ENCODE measurements around the gene SUMO4.
A peak's percentile ranks its signal among the peaks of the same experiment; 100 is the strongest.

SUMO4 gene

DNA sequence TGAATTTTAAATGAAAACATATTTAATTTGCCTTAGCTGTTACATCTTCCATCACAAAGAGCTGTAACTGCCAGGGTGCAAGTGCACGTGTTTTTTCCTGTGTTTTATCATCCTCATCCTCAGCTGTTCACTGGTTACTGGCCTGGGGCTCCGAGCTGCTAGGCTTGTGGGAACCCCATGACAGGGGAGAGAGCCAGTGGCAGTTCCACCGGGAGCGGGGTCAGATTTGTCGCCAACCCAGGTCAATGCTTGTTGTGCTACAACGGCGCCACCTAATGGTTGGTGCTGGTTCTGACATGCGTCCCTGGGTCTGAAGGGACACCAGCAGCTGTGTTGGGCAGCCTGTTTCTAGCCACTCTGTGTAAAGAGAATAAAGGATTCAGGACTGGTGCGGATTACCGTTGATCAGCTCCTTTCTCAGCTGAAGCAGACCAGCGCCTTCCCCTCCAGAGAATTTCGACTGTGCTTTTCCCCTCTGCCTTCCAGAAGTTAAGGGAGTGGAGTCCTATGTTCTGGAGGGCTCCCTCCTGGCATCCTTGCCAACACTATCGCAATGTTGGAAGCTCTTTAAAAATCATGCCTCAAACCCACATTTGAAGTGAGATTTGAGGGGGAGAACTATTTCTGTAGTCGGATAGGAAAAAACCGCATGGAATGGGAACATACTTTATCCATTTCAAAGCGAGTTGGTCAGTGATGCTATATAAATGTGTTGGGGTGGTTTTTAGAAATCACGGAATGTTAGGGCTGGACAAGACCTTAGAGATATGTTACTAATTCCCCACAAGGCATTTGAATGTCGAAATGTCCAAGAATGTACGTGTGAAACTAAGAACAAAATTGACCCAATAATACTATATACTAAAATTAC, 32.1 kb downstream of the SUMO4 start:
- peak; percentile 31 to 96 (median 80) for DNase-seq

GRCh38 chr6:149433405-149433804, 33.3 kb downstream of the SUMO4 start:
- DNase-seq, result no peak

DNA sequence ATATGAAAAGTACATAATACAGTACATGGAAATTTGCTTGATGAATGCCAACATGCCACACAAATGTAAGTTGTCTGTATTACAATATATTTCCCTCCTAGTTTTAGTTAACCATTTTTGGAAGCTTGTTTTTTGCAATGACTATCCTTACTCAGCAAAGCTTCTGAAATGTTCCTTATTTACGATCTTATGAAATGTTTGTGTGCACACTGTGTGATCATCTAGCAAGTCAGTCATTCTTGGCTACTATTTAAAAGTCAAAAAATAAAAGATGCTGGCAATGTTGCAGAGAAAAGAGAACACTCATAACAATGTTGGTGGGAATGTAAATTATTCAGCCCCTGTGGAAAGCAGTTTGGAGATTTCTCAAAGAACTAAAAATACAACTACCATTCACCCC, 33.8 kb downstream of the SUMO4 start:
- no peak for DNase-seq

DNA sequence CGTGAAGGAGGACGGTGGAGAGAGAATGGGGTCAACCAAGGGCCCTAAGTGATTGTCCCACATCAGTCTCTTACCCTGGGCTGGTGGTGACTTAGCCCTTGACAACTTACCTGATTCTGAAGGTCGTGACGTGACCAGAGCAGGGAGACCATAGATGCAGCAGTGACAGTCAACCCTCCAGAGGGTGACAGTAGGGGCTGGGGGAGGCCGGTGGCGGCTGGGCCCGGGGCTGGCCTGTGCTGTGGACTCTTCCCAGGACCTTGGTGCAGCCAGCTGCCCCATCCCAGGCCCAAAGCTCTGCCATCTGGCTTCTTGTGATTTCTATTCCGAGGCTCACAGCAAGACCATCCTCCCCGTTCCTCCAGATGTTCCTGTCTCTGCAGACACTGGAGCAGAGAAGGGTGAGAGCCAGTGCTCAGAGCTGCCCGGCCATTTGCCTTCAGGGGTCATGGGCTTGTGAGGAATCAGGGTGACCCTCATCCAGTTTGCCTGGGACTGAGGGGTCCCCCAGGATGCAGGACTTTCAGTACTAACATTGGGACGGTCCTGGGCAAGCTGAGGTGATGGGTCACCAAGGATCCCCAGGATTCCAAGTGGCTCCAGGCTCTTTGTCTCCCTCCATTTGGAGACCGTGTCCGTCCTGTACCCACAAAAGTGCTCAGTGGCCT, 36.0 kb downstream of the SUMO4 start:
- DNase-seq, result no peak

- no peak for DNase-seq
Observed at GRCh38 chr6:149436647-149437046, 36.6 kb downstream of the SUMO4 start.

DNA sequence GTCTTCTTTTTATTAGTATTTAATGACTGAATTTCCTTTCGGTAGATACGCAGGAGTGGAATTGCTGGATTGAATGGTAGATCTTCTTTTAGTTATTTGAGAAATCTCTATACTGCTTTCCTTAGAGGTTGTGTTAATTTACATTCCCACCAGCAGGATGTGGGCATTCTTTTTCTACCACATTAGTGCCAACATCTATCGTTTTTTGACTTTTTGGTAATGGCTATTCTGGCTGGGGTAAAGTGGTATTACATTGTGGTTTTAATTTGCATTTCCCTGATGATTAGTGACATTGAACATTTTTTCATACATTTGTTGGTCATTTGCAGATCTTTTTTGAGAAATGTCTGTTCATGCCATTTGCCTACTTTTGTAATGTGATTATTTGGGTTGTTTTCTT, 37.1 kb downstream of the SUMO4 start:
- DNase-seq, result no peak

GRCh38 chr6:149438855-149439254, 38.8 kb downstream of the SUMO4 start:
- DNase-seq, result no peak

- DNase-seq, result no peak
Observed at GRCh38 chr6:149439626-149440025, 39.6 kb downstream of the SUMO4 start.

DNA sequence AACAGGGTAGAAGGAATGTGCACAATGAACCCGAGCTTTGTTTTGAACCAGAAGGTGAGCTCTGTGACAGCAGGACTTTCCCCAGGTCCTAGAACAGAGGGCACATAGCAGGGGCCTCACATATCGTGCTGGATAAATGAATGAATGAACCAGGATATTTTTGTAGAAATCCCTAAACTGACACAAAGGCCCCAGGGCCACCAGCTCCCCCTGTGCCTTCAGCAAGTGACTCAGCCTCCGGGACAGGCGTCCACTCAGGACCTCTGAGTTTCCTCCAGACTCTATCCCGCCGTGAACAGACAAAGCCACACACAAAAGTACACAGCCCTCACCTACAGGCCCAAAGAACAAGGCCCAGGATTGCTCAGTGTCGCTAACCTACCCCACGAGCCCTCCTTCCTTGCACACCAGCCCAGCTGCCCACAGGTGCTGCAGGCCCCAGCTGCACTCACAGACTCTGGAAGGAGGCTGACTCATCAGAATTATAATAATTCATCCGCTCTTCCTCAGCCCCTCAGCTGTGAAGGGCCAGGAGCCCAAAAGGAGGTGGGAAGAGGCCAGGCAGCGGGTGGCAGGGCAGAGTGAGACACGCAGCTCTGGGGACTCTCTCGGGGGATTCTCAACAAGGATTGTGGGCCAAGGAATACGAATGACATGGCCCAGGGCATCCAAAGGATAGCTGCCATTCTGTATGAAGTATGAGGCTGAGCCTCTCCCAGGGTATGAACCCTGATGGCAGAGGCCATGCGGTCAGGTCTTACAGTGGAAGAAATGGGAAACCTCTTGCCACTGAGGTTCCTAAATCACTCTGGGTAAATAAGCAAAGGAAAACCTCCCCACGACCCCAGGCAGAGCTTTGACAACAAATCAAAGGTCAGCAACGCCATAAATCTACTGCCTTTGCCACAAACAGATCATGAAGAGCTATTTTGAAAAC, 40.9 kb downstream of the SUMO4 start:
- DNase-seq, result no peak

DNA sequence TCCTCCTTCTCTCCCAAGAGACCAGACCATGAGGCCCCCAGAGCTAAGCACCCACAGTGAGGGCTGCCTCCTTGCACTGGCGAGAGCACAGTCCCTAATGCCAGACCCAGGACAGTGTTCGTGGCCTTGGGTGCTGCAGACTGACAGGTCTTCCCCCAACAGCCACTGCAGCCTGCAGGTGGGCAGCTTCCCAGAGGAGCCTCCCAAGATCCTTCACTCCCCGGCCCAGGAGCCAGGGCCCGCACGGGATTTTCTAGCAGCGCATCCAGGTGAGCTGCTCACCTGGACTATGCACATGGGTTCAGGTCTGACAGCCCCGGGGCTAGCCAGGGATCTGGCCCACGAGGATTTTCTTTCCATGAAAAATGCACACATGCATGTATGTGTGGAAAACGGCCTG, 41.7 kb downstream of the SUMO4 start:
- DNase-seq, result no peak

- DNase-seq, result peak in 19 of 56 donors; percentile 13 to 62 (median 28)
Observed at GRCh38 chr6:149443411-149444181, 43.5 kb downstream of the SUMO4 start.

DNA sequence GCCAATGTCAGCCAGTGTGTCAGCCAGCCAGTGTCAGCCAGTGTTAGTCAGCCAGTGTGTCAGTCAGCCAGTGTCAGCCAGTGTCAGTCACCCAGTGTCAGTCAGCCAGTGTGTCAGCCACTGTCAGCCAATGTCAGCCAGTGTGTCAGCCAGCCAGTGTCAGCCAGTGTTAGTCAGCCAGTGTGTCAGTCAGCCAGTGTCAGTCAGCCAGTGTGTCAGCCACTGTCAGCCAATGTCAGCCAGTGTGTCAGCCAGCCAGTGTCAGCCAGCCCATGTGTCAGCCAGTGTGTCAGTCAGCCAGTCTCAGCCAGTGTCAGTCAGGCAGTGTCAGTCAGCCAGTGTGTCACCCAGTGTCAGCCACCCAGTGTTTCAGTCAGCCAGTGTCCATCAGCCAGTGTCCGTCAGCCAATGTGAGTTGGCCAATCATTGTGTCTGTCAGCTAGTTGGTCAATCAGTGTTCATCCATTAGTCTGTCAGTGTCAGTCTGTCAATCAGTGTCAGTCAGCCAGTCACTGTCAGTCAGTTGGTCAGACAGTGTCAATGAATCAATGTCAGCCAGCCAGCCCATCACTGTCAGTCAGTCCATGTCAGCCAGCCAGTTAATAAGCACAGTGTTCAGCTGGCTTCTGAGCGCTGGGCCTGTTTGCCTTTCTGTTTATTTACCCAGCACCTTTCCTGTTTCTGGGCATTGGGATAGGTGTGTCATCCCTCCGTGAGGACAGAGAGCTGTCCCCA, 44.5 kb downstream of the SUMO4 start:
- DNase-seq, result peak in 1 of 56 donors; percentile 27

GRCh38 chr6:149445095-149445466, 45.0 kb downstream of the SUMO4 start:
- DNase-seq, result no peak

DNA sequence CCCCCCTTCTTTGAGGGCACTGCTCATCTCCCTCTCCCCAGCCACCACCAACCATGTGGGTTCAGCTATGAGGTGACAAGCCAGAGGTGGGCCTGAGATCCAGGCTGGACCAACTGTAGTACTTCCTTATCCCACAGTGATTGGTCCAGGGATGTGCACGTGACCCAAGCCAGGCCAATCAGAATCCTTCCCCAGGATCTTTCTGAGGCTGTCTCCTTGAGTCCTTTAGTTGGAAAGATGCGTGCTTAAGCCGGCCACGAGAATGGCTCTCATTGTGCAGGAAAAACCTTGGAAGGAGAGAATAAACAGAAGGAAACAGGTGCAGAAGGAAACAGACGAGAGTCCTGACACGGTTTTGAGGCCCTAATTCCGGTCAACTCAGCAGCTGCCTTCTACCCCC, 45.5 kb downstream of the SUMO4 start:
- no peak for DNase-seq

GRCh38 chr6:149446791-149447376, 46.8 kb downstream of the SUMO4 start:
- no peak for DNase-seq

DNA sequence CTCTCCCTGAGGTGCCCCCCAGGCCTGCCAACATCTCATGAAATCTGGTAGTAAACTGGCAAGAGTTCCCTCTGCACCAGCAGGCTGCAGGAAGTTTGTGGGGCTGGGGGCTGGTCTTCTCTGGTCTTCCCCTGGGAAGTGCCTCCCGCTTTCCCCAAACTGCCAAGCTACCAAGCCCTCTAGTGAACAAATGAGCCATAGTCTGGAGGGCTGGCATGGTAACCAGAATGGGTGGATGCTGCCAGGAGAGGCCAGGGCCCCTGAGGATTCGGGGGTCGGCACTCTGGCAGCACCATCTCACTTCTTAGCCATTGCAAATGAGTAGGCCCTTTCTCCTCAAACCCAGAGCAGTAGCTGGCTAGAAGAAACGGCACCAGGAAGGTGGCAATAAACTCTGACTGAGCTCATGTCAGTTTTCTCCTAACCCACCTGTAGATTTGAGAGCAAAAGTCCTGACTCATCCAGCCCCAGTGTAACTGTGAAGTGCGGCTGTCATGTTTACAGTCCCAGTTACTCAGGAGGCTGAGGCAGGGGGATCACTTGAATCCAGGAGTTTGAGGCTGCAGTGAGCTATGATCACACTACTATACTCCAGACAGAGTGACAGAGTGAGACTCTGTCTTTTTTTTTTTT, 48.9 kb downstream of the SUMO4 start:
- no peak for DNase-seq

GRCh38 chr6:149449831-149450678, 50.0 kb downstream of the SUMO4 start:
- DNase-seq, result no peak
